Measurements from ENCODE around the gene MRPL54. TPM values are rescaled to one million over a fixed set of nuclear protein-coding genes. Genes with fewer than 3 reads are reported as not detected.

Gene MRPL54
- total and polyA plus RNA-seq, 2 donors (not counting 1 experiment from before 2014, with no cell fraction given), result 29.7 to 45.4 TPM

GRCh38 chr19:3780786-3781304 lies 18.4 kb downstream of the MRPL54 start:
- Histone ChIP-seq H3K9me3 (ENCODE audit: control insufficient read depth, insufficient read depth, low read depth, low read length) (no peaks in the 10 kb centered on the region), H3K4me3 (replicated peaks in 1 of 4; ENCODE audit: control extremely low read depth in 1 of 4, insufficient read depth in 1 of 4, low read depth in 3 of 4, low read length in 4 of 4) (no peak overlapping the region), H3K27ac (ENCODE audit: insufficient read depth, low read length) (no peak overlapping the region), H3K9ac (ENCODE audit: insufficient read depth, low read length) (no peak overlapping the region), H3K79me2 (ENCODE audit: control insufficient read depth, insufficient read depth, low read length) (no peaks in the 10 kb centered on the region), H3K4me2 (ENCODE audit: extremely low read depth, insufficient read depth, low read length) (no peak overlapping the region), H3K36me3 (ENCODE audit: control insufficient read depth, insufficient read depth, low read length) (no peaks in the 10 kb centered on the region), H3K27me3 (ENCODE audit: control insufficient read depth, insufficient read depth, low read length) (peaks cover 2% of the 10 kb centered on the region), H4K20me1 (ENCODE audit: control insufficient read depth, extremely low read depth, insufficient read depth, low read length) (no peaks in the 10 kb centered on the region), H2AFZ (ENCODE audit: low read length) (no peak overlapping the region), H3K4me1 (ENCODE audit: control insufficient read depth, extremely low read depth, insufficient read depth, low read length) (no peaks in the 10 kb centered on the region)
- TF ChIP-seq EZH2 (IDR thresholded peaks at IDR 0.05; ENCODE audit: low read length, missing control alignments), result no peak
- no peak for TF ChIP-seq CTCF (conservative IDR thresholded peaks at IDR 0.05 in 1 of 2, IDR thresholded peaks at IDR 0.05 in 1 of 2; ENCODE audit: low read depth in 1 of 2, low read length in 2 of 2)
- no peak for DNase-seq (ENCODE audit: low read depth in 2 of 2)

- Histone ChIP-seq H3K9me3 (ENCODE audit: control insufficient read depth, insufficient read depth, low read depth, low read length) (no peaks in the 10 kb centered on the region), H2AFZ (ENCODE audit: low read length) (no peak overlapping the region), H3K4me2 (ENCODE audit: extremely low read depth, insufficient read depth, low read length) (no peak overlapping the region), H3K4me1 (ENCODE audit: control insufficient read depth, extremely low read depth, insufficient read depth, low read length) (no peaks in the 10 kb centered on the region), H3K4me3 (replicated peaks in 1 of 4; ENCODE audit: control extremely low read depth in 1 of 4, insufficient read depth in 1 of 4, low read depth in 3 of 4, low read length in 4 of 4) (no peak overlapping the region), H3K9ac (ENCODE audit: insufficient read depth, low read length) (no peak overlapping the region), H3K79me2 (ENCODE audit: control insufficient read depth, insufficient read depth, low read length) (no peaks in the 10 kb centered on the region), H3K27ac (ENCODE audit: insufficient read depth, low read length) (no peak overlapping the region), H4K20me1 (ENCODE audit: control insufficient read depth, extremely low read depth, insufficient read depth, low read length) (no peaks in the 10 kb centered on the region), H3K27me3 (ENCODE audit: control insufficient read depth, insufficient read depth, low read length) (peaks cover 2% of the 10 kb centered on the region), H3K36me3 (ENCODE audit: control insufficient read depth, insufficient read depth, low read length) (no peaks in the 10 kb centered on the region)
- no peak for DNase-seq (ENCODE audit: low read depth in 2 of 2)
- TF ChIP-seq CTCF (conservative IDR thresholded peaks at IDR 0.05 in 1 of 2, IDR thresholded peaks at IDR 0.05 in 1 of 2; ENCODE audit: low read depth in 1 of 2, low read length in 2 of 2) (no peak), EZH2 (IDR thresholded peaks at IDR 0.05; ENCODE audit: low read length, missing control alignments) (no peak)
These were observed 19.1 kb downstream of the MRPL54 start for GRCh38 chr19:3781603-3782002.

GRCh38 chr19:3782330-3782729 lies 19.8 kb downstream of the MRPL54 start:
- Histone ChIP-seq H3K4me2 (ENCODE audit: extremely low read depth, insufficient read depth, low read length) (no peak overlapping the region), H3K79me2 (ENCODE audit: control insufficient read depth, insufficient read depth, low read length) (no peaks in the 10 kb centered on the region), H3K9me3 (ENCODE audit: control insufficient read depth, insufficient read depth, low read depth, low read length) (no peaks in the 10 kb centered on the region), H3K36me3 (ENCODE audit: control insufficient read depth, insufficient read depth, low read length) (no peaks in the 10 kb centered on the region), H3K9ac (ENCODE audit: insufficient read depth, low read length) (no peak overlapping the region), H3K4me3 (replicated peaks in 1 of 4; ENCODE audit: control extremely low read depth in 1 of 4, insufficient read depth in 1 of 4, low read depth in 3 of 4, low read length in 4 of 4) (no peak overlapping the region), H4K20me1 (ENCODE audit: control insufficient read depth, extremely low read depth, insufficient read depth, low read length) (no peaks in the 10 kb centered on the region), H3K4me1 (ENCODE audit: control insufficient read depth, extremely low read depth, insufficient read depth, low read length) (no peaks in the 10 kb centered on the region), H3K27ac (ENCODE audit: insufficient read depth, low read length) (no peak overlapping the region), H2AFZ (ENCODE audit: low read length) (no peak overlapping the region), H3K27me3 (ENCODE audit: control insufficient read depth, insufficient read depth, low read length) (peaks cover 2% of the 10 kb centered on the region)
- TF ChIP-seq CTCF (conservative IDR thresholded peaks at IDR 0.05 in 1 of 2, IDR thresholded peaks at IDR 0.05 in 1 of 2; ENCODE audit: low read depth in 1 of 2, low read length in 2 of 2) (no peak), EZH2 (IDR thresholded peaks at IDR 0.05; ENCODE audit: low read length, missing control alignments) (no peak)
- no peak for DNase-seq (ENCODE audit: low read depth in 2 of 2)
